Tibial nerve (tissue), 3 donors: ENCODE measurements around the gene SDCCAG8.

Experiments used
- CTCF ChIP-seq, 5 experiments: fragments of 200-600 bp in 3 of 5; fragments of 450-650 bp in 2 of 5; sonication (generic) in 3 of 5; IDR thresholded peaks; one replicate each; pipeline ENCODE4 v1.5.1; 2016 to 2019; ENCODE audit warnings: antibody characterized with exemption in 5 of 5, mild to moderate bottlenecking in 3 of 5, moderate library complexity in 2 of 5
- POLR2A ChIP-seq, 2 donors: fragments of 450-650 bp; IDR thresholded peaks; one replicate each; pipeline ENCODE4 v1.6.1; 2017; ENCODE audit warnings: antibody characterized with exemption in 2 of 2, mild to moderate bottlenecking in 2 of 2, moderate library complexity in 2 of 2

GRCh38 chr1:243471026-243471685, 215.3 kb downstream of the SDCCAG8 start:
- TF ChIP-seq CTCF (IDR thresholded peaks at IDR 0.05) = no peak
- TF ChIP-seq POLR2A (IDR thresholded peaks at IDR 0.05) = no peak
